Panc1 (cell line): ENCODE data around the gene VWF.

Source experiments
- POLR2AphosphoS5 ChIP-seq: IDR thresholded peaks from 2 replicates; pipeline ENCODE4 v1.6.1; 2012; ENCODE audit warnings: mild to moderate bottlenecking, low read depth, low read length, moderate library complexity
- SIN3A ChIP-seq: IDR thresholded peaks from 2 replicates; pipeline ENCODE4 v1.6.1; 2012; ENCODE audit warnings: low read depth, mild to moderate bottlenecking, low read length, moderate library complexity, borderline replicate concordance; ENCODE audit not compliant: insufficient read depth
- TCF7L2 ChIP-seq: IDR thresholded peaks from 2 replicates; pipeline ENCODE4 v1.6.1; 2011; ENCODE audit warnings: mild to moderate bottlenecking, low read depth, low read length, inconsistent platforms
- TF ChIP-seq, protein P1 (sequence below), 2 experiments: IDR thresholded peaks; 2 replicates each; pipeline ENCODE4 v1.6.1; 2011 to 2012; ENCODE audit warnings: low read depth in 2 of 2, control low read depth in 1 of 2, low read length in 1 of 2, mild to moderate bottlenecking in 1 of 2, moderate library complexity in 1 of 2; ENCODE audit not compliant: insufficient read depth in 1 of 2
- TF ChIP-seq, protein P2 (sequence below): fragments of 450-650 bp; IDR thresholded peaks from 2 replicates; pipeline ENCODE4 v1.5.1; 2017; ENCODE audit warnings: mild to moderate bottlenecking

DNA sequence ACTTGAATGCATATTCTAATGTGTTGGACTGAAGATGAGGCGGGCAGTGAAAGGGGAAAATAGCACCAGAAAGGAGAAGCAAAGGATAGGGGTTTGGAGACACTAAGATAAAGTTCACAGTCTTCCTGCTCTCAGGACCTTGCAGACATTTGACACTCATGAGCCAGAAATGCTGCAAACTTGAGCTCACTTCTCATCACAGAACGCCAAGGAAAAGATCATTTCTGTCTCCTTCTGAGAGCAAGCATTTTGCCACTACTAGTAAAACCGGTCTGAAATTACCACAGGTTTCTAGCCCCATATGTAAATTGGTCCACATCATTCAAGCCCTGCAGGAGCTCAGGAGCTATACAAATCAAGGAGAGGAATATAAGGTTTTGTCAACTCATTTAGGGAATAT is 134.8 kb downstream of the VWF start:
- TF ChIP-seq, protein P1, sequence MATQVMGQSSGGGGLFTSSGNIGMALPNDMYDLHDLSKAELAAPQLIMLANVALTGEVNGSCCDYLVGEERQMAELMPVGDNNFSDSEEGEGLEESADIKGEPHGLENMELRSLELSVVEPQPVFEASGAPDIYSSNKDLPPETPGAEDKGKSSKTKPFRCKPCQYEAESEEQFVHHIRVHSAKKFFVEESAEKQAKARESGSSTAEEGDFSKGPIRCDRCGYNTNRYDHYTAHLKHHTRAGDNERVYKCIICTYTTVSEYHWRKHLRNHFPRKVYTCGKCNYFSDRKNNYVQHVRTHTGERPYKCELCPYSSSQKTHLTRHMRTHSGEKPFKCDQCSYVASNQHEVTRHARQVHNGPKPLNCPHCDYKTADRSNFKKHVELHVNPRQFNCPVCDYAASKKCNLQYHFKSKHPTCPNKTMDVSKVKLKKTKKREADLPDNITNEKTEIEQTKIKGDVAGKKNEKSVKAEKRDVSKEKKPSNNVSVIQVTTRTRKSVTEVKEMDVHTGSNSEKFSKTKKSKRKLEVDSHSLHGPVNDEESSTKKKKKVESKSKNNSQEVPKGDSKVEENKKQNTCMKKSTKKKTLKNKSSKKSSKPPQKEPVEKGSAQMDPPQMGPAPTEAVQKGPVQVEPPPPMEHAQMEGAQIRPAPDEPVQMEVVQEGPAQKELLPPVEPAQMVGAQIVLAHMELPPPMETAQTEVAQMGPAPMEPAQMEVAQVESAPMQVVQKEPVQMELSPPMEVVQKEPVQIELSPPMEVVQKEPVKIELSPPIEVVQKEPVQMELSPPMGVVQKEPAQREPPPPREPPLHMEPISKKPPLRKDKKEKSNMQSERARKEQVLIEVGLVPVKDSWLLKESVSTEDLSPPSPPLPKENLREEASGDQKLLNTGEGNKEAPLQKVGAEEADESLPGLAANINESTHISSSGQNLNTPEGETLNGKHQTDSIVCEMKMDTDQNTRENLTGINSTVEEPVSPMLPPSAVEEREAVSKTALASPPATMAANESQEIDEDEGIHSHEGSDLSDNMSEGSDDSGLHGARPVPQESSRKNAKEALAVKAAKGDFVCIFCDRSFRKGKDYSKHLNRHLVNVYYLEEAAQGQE (IDR thresholded peaks at IDR 0.05; ENCODE audit: insufficient read depth in 1 of 2, low read depth in 2 of 2, low read length in 1 of 2): no peak
- TF ChIP-seq, protein P2, sequence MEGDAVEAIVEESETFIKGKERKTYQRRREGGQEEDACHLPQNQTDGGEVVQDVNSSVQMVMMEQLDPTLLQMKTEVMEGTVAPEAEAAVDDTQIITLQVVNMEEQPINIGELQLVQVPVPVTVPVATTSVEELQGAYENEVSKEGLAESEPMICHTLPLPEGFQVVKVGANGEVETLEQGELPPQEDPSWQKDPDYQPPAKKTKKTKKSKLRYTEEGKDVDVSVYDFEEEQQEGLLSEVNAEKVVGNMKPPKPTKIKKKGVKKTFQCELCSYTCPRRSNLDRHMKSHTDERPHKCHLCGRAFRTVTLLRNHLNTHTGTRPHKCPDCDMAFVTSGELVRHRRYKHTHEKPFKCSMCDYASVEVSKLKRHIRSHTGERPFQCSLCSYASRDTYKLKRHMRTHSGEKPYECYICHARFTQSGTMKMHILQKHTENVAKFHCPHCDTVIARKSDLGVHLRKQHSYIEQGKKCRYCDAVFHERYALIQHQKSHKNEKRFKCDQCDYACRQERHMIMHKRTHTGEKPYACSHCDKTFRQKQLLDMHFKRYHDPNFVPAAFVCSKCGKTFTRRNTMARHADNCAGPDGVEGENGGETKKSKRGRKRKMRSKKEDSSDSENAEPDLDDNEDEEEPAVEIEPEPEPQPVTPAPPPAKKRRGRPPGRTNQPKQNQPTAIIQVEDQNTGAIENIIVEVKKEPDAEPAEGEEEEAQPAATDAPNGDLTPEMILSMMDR: no peak
- TF ChIP-seq POLR2AphosphoS5 (no peak), SIN3A (no peak), TCF7L2 (no peak)
